WI38 (cell line): ENCODE data around the gene PERM1.

Experiments
- H3K4me3 ChIP-seq: 2 replicates; pipeline ENCODE4 v1.5.1; 2011; ENCODE audit warnings: low read depth, mild to moderate bottlenecking, control low read depth, low read length
- CTCF ChIP-seq: IDR thresholded peaks from 2 replicates; pipeline ENCODE4 v1.5.1; 2012; ENCODE audit warnings: low read depth, mild to moderate bottlenecking, control low read depth, low read length

The PERM1 gene

GRCh38 chr1:944341-945325, 37.3 kb downstream of the PERM1 start:
- no peak for TF ChIP-seq CTCF
- H3K4me3 ChIP-seq = no peak overlapping the region

- no peak for TF ChIP-seq CTCF
- H3K4me3 ChIP-seq = no peak overlapping the region
Observed at GRCh38 chr1:943545-944340, 38.1 kb downstream of the PERM1 start.

- TF ChIP-seq CTCF = no peak
- no peak overlapping the region for H3K4me3 ChIP-seq
Observed at GRCh38 chr1:942864-943533, 38.9 kb downstream of the PERM1 start.

- no peak for TF ChIP-seq CTCF
- H3K4me3 ChIP-seq = no peak overlapping the region
Observed at GRCh38 chr1:942411-942821, 39.5 kb downstream of the PERM1 start.

- no peak for TF ChIP-seq CTCF
- H3K4me3 ChIP-seq = peak overlapping the region; percentile 37
Observed at GRCh38 chr1:941588-942383, 40.1 kb downstream of the PERM1 start.

GRCh38 chr1:941015-941587, 40.8 kb downstream of the PERM1 start:
- TF ChIP-seq CTCF = no peak
- H3K4me3 ChIP-seq = no peak overlapping the region; the same call in 1 of the 2 replicates
